ENCODE data around the gene GRM3. TPM values are rescaled to one million over a fixed set of nuclear protein-coding genes. Genes with fewer than 3 reads are reported as not detected.

Gene GRM3
- total and polyA plus RNA-seq, 2 of the 4 experiments (the other 2 are of a cell fraction): not detected

DNA sequence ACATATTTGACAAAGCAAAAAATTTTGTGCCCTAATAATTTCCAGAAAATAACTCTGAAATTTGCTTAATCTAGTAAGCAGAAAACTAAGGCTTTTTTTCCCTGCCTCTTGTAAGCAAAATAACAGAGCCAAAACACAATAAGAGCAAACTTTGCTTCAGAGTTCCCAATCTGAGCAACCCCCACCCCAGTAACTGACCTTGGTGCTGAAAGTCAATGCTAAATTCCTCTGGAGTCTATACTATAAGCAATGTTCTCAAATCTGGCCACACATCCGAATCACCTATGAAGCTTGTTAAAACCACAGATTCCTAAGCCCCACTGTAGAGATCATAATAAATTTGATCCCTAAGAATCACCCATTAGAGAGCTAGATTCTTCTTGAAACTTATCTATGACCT lies 265.2 kb downstream of the GRM3 start:
- Histone ChIP-seq H3K14ac (replicated peaks; ENCODE audit: low read depth, low read length) (no peak overlapping the region), H3K9me3 (ENCODE audit: control insufficient read depth, insufficient read depth, low read length) (no peaks in the 10 kb centered on the region), H2AFZ (replicated peaks; ENCODE audit: low read length, poor library complexity) (no peak overlapping the region), H2AK9ac (replicated peaks; ENCODE audit: low read depth, low read length, poor library complexity) (no peak overlapping the region), H4K8ac (ENCODE audit: low read depth in 2 of 2, low read length in 2 of 2) (no peak overlapping the region), H2BK5ac (ENCODE audit: low read depth, low read length, poor library complexity, severe bottlenecking) (no peak overlapping the region), H3K27ac (ENCODE audit: insufficient read depth, low read length) (no peak overlapping the region), H3K4me3 (ENCODE audit: insufficient read depth, low read depth, low read length) (no peak overlapping the region), H3K27me3 (ENCODE audit: control insufficient read depth, insufficient read depth, low read length) (no peaks in the 10 kb centered on the region), H2BK20ac (ENCODE audit: low read depth, low read length) (no peak overlapping the region), H3K9me1 (ENCODE audit: insufficient read depth, low read length) (no peaks in the 10 kb centered on the region), H3K4ac (ENCODE audit: low read depth, low read length) (no peak overlapping the region), H3K9ac (ENCODE audit: low read depth, low read length) (no peak overlapping the region), H3K23ac (ENCODE audit: low read depth, low read length) (no peak overlapping the region), H3K4me1 (ENCODE audit: control insufficient read depth, insufficient read depth, low read length) (no peaks in the 10 kb centered on the region), H4K20me1 (ENCODE audit: insufficient read depth, low read length) (no peaks in the 10 kb centered on the region), H2BK120ac (ENCODE audit: low read depth, low read length) (no peak overlapping the region), H3K56ac (ENCODE audit: extremely low read depth, insufficient read depth, low read length) (no peak overlapping the region), H3K4me2 (ENCODE audit: low read depth, low read length) (no peak overlapping the region), H3K79me1 (ENCODE audit: low read depth in 1 of 2, low read length in 2 of 2) (no peaks in the 10 kb centered on the region), H3K36me3 (ENCODE audit: control insufficient read depth, insufficient read depth, low read length) (no peaks in the 10 kb centered on the region), H2BK15ac (ENCODE audit: low read depth, low read length) (no peak overlapping the region), H4K91ac (ENCODE audit: insufficient read depth, low read depth, low read length) (no peak overlapping the region), H4K5ac (ENCODE audit: low read depth, low read length) (no peak overlapping the region), H3K18ac (ENCODE audit: low read depth, low read length) (no peak overlapping the region), H2AK5ac (ENCODE audit: low read depth, low read length) (no peak overlapping the region)
- no TSS peak for BruUV-seq (replicated peaks)
- no CpG with 5 or more reads among the region's 1 CpG for WGBS, 2 experiments (ENCODE audit: extremely low coverage in 2 of 2, insufficient read length in 1 of 2)
- TF ChIP-seq RCOR1 (IDR thresholded peaks at IDR 0.05; ENCODE audit: insufficient replicate concordance, low read length): no peak
- TF ChIP-seq MAFK (IDR thresholded peaks at IDR 0.05; ENCODE audit: low read depth, low read length): no peak
- TF ChIP-seq RFX5 (IDR thresholded peaks at IDR 0.05; ENCODE audit: low read depth, low read length): no peak
- no peak for TF ChIP-seq FOS (IDR thresholded peaks at IDR 0.05; ENCODE audit: low read depth, low read length)
- no peak for TF ChIP-seq BHLHE40 (IDR thresholded peaks at IDR 0.05; ENCODE audit: low read depth, low read length)
- TF ChIP-seq RAD21 (IDR thresholded peaks at IDR 0.05; ENCODE audit: low read length): no peak
- TF ChIP-seq POLR2A (IDR thresholded peaks at IDR 0.05; ENCODE audit: low read depth, low read length): no peak
- no peak for TF ChIP-seq CHD1 (IDR thresholded peaks at IDR 0.05; ENCODE audit: low read depth, low read length)
- TF ChIP-seq SMC3 (IDR thresholded peaks at IDR 0.05; ENCODE audit: low read depth, low read length): no peak
- no peak for TF ChIP-seq MAZ (IDR thresholded peaks at IDR 0.05; ENCODE audit: borderline replicate concordance, low read depth, low read length)
- TF ChIP-seq, protein P1, sequence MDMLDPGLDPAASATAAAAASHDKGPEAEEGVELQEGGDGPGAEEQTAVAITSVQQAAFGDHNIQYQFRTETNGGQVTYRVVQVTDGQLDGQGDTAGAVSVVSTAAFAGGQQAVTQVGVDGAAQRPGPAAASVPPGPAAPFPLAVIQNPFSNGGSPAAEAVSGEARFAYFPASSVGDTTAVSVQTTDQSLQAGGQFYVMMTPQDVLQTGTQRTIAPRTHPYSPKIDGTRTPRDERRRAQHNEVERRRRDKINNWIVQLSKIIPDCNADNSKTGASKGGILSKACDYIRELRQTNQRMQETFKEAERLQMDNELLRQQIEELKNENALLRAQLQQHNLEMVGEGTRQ (IDR thresholded peaks at IDR 0.05; ENCODE audit: low read depth, low read length): no peak
- TF ChIP-seq, protein P2, sequence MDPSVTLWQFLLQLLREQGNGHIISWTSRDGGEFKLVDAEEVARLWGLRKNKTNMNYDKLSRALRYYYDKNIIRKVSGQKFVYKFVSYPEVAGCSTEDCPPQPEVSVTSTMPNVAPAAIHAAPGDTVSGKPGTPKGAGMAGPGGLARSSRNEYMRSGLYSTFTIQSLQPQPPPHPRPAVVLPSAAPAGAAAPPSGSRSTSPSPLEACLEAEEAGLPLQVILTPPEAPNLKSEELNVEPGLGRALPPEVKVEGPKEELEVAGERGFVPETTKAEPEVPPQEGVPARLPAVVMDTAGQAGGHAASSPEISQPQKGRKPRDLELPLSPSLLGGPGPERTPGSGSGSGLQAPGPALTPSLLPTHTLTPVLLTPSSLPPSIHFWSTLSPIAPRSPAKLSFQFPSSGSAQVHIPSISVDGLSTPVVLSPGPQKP (IDR thresholded peaks at IDR 0.05; ENCODE audit: borderline replicate concordance, low read depth, low read length): no peak
- TF ChIP-seq NFE2L2 (IDR thresholded peaks at IDR 0.05; ENCODE audit: low read depth, low read length): no peak
- TF ChIP-seq, protein P3, sequence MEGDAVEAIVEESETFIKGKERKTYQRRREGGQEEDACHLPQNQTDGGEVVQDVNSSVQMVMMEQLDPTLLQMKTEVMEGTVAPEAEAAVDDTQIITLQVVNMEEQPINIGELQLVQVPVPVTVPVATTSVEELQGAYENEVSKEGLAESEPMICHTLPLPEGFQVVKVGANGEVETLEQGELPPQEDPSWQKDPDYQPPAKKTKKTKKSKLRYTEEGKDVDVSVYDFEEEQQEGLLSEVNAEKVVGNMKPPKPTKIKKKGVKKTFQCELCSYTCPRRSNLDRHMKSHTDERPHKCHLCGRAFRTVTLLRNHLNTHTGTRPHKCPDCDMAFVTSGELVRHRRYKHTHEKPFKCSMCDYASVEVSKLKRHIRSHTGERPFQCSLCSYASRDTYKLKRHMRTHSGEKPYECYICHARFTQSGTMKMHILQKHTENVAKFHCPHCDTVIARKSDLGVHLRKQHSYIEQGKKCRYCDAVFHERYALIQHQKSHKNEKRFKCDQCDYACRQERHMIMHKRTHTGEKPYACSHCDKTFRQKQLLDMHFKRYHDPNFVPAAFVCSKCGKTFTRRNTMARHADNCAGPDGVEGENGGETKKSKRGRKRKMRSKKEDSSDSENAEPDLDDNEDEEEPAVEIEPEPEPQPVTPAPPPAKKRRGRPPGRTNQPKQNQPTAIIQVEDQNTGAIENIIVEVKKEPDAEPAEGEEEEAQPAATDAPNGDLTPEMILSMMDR (conservative IDR thresholded peaks at IDR 0.05; ENCODE audit: low read depth, low read length): no peak
- no peak for TF ChIP-seq CEBPB (IDR thresholded peaks at IDR 0.05; ENCODE audit: low read depth, low read length)
- ChIA-PET POLR2A (ENCODE audit: unreplicated experiment) (no interaction called here), CTCF (no interaction called here)
- in situ Hi-C loops (cut with MboI; ENCODE audit: low sequenced_read_pairs) (loop anchor here (10.0 kb wide), 1 partner anchor 1014 kb away; no protein-coding TSS in a partner anchor), dilution Hi-C loops (cut with HindIII; ENCODE audit: low sequenced_read_pairs, unreplicated experiment) (no loop called here), intact Hi-C loops (cut with micrococcal nuclease) (no loop called here)
- ATAC-seq (ENCODE audit: low read depth): no peak
- DNase-seq: no peak
